GM19043 (cell line): ENCODE data around the gene UBR4.
"Not testable (repeated sequence)": the region's sequence is repeated elsewhere in the genome, so short reads cannot be mapped to it uniquely, and the experiment has no call there.

Source experiments
- ATAC-seq: cut with Tn5 transposase; IDR thresholded peaks from one replicate; pipeline ENCODE4 v1.9.1; 2021; ENCODE audit warnings: low read depth; ENCODE audit not compliant: unreplicated experiment

Gene UBR4

GRCh38 chr1:19191811-19192210 is 18.3 kb downstream of the UBR4 start:
- no peak for ATAC-seq

DNA sequence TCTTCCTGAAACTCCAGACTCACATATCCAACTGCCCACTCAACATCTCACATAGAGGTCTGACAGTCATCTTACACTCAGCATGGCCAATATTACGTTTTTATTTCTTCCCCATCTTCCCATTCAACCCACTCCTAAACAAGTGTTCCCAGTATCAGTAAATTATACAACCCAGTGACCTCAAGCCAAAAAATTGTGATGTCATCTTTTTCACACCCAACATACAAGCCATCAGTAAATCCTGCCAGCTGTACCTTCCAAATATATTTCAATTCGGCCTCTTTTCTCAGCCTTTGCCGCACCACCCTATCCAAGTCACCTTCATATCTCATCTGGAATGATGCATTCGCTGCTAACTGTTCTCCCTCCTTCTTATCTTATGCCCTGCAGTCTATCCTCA is 19.6 kb downstream of the UBR4 start:
- ATAC-seq: no peak

- no peak for ATAC-seq
Observed at GRCh38 chr1:19189270-19189669, 20.8 kb downstream of the UBR4 start.

DNA sequence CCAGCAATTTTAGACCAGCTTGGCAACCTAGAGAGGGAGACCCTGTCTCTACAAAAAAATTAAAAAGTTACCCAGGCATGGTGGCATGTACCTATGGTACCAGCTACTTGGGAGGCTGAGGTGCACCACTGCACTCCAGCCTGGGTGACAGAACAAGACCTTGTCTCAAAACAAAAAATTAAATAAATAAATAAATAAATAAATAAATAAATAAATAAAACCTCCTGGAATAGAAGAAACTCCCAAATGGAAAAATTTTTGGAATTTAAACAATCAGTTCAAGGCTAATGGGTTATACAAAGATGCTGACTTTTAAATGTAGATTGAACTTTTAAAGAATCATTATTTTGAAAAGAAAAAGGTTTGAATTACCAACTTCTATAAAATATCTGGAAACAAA is 22.2 kb downstream of the UBR4 start:
- no peak for ATAC-seq

- no peak for ATAC-seq
Observed at GRCh38 chr1:19186001-19186400, 24.1 kb downstream of the UBR4 start.

GRCh38 chr1:19182223-19182622 is 27.8 kb downstream of the UBR4 start:
- no peak for ATAC-seq

- ATAC-seq: not testable (repeated sequence)
Observed at GRCh38 chr1:19180265-19180657, 29.8 kb downstream of the UBR4 start.

DNA sequence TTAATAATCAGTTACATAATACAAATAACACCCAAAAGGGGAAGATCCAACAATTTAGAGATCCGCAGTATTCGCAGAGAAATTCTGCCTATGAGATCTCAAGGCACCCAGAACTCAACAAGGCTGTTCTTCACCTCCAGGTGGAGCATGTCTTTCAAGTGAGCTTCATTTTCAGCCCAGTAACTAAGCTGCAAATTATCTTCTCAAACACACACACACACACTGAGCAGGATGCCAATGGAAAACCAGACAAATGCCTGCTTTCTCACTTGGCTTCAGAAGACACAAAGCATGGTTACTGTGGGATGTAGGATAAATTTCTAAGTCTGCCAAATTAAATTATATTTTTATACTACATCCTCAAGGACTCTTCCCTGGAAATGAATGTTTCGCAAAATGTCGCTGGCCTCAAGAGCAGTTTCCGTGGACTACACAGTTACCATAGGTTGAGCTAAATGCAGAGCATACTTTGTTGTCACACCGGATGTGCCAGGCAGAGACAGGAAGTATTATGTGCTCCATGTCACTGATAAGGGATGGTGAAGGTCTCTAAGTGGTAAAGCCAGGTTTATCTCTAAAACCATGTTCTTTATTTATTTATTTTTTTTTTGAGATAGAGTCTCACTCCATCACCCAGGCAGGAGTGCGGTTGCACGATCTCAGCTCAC is 30.3 kb downstream of the UBR4 start:
- ATAC-seq: no peak

DNA sequence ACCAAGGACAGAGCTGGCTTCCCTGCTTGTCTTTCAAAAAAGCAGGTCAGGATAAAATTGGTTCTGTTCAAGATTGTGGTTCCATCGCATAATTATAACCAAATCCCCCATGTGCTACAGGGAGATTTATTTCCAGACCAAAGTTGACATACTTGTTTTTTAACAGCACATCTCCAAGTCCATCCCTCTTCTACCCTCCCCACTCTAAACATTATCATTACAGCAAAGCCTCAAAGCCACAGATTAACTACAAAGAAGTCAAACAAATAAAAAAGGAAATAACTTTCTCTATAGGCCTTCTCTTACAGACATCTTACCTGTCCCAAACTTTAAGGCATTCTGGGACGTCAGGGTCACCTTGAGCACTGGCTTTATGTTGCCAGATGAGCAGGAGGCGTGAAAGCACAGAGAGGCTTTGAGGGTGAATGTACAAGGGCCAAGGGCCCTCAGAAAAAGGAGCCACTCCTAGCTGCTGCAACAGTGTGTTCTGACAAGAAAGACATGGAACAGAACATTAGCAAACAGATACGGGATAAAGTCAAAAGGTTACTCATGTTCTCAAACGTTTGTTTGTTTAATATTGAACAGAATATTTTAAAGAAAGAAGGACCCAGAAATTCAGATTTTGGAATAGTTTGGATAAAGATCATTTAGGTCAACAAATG is 31.2 kb downstream of the UBR4 start:
- no peak for ATAC-seq

- ATAC-seq: no peak
Observed at GRCh38 chr1:19177811-19178210, 32.3 kb downstream of the UBR4 start.

DNA sequence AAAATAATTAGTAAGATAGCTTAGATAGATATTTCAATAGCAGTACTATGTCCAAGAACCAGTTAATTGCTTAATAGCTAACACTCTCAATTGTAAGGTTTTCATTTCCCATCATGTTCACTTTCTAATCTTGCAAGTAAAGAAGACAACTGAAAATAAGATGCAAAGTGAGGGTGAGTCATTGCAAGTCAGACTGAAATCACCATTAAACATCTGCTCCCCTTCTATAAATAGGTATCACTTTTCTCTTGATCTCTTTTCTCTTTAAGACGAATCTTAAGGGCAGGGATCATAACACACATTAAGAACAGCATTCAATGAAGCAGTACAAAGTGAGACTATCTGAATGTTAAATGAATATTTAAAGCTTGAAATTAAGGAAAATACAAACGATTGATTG is 40.4 kb downstream of the UBR4 start:
- peak; percentile 51 for ATAC-seq

DNA sequence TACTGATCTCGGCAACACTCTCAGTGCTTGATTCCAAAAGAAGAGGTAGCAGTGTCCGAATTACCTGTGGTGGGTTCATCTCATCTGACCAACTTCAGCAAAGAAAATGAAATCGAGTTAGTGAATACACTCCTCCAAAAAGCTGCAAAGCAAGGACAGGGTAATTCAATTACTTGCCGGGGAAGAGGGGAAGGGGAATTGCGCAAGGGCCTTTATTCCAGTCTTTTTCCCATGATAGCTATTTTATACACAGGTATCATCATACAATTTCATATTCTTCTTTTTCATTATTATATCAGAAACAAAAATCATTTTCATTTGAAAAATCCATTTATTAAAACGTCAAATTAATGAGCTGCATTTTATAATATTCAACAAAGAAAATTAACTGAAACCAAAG is 42.9 kb downstream of the UBR4 start:
- no peak for ATAC-seq

- no peak for ATAC-seq
Observed at GRCh38 chr1:19166066-19166465, 44.0 kb downstream of the UBR4 start.

DNA sequence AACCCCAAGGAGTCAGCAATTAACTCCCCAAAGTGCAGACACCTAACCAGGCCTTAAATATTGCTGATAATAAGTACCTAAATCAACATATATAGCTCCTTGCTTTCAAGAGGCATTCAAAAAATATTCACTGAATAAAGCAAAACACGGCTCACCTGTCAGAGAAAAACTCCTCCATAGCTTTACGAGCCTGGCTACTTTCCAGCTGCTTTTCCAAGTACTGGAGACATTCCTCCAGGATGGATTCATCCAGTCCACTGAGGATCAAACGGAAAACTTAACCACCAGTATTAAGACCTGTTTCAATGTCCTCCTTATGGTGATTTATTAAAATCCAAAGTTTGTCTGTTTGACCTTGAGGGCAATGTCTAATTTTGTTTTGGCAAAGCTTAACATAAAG is 44.6 kb downstream of the UBR4 start:
- no peak for ATAC-seq

DNA sequence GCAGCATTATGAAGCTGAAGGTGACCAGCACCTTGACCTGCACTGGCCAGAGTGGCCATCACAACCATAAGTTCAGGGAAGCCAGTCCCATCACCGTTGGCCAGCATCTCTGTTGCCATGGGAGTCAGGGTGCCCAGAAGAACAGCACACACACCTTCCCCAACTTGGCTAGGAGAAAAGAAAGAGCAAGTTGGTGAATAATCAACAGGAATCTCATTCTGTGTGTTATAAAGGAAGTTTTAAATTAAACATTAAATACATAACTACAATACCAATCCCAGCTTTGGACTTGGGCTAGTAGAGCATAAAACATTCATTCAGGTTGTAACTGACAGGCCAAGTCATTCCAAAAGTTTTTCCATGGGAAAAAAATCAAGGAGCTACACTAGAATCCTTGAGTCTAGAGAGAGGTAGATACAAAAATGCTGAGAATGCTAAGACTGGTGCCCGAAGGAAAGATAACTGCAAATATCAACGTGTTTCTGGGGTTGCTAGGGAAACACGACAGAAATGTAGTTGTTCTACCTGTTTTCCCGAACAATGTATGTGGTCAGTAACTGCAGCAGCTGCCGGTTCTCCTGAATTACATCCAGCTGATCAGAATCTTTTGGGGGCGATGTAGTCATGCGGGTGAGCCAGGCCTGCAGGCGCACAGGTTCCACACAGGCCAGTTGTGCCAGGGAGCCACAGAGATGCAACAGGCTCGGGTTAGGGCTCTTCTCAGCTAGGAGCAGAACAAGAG is 45.6 kb downstream of the UBR4 start:
- ATAC-seq: no peak

DNA sequence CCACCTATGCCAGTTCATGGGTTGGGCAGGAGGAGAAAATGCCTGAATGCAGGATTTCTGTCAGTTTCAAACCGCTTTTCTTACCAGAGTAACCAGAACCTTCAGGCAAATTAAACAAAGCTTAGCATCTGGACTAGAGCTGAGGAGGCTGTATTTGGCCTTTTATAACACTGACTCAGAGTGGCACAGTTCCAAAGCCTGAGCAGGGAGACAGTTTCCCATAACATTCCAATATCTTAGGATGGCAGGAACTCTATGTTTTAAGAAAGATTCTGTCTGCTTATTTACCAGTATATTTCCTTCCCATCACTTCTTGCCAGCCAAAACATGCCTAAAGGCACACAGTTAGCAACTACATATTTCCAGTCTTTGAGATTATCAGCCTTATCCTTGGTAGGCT is 46.8 kb downstream of the UBR4 start:
- ATAC-seq: no peak

GRCh38 chr1:19160831-19161230 is 49.2 kb downstream of the UBR4 start:
- ATAC-seq: no peak

DNA sequence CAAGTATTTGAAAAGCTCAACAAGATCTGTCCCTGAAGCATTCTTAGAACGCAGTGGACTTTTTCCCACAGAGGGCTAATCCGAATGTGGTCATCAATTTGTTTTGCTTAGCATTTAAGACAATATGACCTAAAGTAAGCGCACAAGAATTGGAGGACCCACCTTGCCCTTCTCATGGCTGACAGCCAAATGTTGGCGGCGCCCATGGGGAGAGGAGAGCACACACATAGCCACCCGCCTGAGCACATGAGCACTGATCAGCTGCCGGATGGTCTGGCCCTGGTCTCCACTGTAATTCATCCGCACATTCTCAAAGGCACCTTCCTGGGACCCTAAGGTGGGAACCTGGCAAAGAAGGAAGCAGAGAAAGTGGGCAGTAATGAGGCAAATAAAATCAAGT is 52.4 kb downstream of the UBR4 start:
- ATAC-seq: no peak

DNA sequence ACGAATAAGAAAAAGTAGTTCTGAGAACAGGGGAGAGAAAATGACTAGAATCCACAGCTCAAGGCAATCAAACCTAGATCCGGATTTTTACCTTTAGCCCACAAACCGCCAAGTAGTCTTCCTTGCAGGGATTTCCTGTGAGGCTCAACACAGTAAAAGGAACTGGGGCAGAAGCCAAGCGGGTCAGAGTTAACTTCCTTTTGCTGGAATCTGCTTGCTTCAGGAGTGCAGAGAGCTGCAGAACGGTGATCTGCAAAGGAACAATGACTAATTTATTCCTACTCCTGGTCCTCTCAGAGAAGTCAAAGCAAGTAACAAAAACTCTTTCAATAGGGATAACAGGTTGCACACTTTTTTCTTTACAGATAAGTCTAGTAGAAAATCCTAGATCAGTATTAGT is 53.4 kb downstream of the UBR4 start:
- ATAC-seq: no peak

DNA sequence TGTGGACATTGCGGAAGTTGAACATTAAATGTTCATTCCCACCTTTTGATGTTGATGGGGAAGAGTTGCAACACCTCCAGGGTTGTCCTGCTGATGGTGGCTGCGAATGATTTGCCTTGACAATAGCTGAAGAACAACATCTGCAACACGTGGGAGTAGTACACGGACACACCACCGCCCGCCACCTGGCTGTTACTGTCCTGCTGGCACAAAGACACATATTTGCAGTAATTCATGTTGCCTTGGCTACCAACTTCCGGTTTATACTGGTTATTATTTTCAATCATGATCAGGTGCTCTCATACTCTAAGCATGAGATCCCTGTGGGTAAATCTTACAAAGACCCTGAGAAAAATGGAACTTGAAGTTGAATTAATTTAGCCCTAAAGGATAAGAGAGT is 55.2 kb downstream of the UBR4 start:
- ATAC-seq: no peak

DNA sequence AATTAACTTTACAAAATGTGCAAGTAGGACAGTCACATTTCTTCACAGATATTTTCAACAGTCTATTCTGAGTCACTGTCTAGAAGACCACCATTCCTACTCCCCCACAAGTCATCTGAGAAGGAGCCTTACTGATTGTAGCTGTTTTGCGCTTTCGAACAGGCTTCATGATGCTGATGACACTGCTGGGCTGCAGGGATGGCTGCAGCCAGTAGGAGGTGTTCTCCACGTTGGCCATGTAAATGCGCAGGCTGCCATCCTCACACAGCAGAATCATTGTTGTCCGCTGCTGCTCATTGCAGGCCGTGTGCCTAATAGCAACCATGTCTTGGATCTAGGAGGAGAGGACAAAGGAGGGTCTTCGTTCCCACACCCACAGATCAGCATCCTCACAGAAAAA is 56.9 kb downstream of the UBR4 start:
- ATAC-seq: no peak

- ATAC-seq: no peak
Observed at GRCh38 chr1:19151537-19151936, 58.5 kb downstream of the UBR4 start.
